Activated T-helper 1 cell treated with anti-CD3 and anti-CD28 coated beads, Interleukin-2, amount 50 U/mL, for 16 hours (primary cell): Measurements from ENCODE around the gene STK17B.

Experiments used
- DNase-seq, 2 donors: peaks; one replicate each; pipeline ENCODE4 v3.0.0-alpha.2; 2020; ENCODE audit warnings: low read depth in 1 of 2, low spot score in 1 of 2

STK17B gene

DNA sequence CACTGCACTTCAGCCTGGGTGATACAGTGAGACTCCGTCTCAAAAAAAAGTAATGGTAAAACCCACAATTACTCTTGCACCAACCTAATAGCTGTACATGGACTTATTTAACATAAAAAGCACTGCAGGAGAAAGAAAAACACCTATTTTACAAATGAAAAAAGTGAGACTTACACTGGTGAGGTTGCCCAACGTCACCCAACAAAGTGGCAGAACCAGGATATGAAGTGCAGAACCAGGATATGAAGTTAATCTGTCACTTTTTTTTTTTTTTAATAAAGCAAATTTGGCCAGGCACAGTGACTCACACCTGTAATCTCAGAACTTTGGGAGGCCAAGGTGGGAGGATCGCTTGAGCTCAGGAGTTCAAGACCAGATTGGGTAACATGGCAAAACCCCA, 13.5 kb upstream of the STK17B start:
- DNase-seq = no peak

- no peak for DNase-seq
Observed at GRCh38 chr2:196183528-196184231, 12.3 kb upstream of the STK17B start.

- no peak for DNase-seq
Observed at GRCh38 chr2:196183172-196183473, 11.7 kb upstream of the STK17B start.

- DNase-seq = no peak
Observed at GRCh38 chr2:196182439-196183171, 11.2 kb upstream of the STK17B start.

- no peak for DNase-seq
Observed at GRCh38 chr2:196181484-196181883, 10.1 kb upstream of the STK17B start.

- no peak for DNase-seq
Observed at GRCh38 chr2:196177124-196177523, 5.7 kb upstream of the STK17B start.

- peak; percentile 57 to 73 for DNase-seq
Observed at GRCh38 chr2:196176142-196176738, 4.9 kb upstream of the STK17B start.

DNA sequence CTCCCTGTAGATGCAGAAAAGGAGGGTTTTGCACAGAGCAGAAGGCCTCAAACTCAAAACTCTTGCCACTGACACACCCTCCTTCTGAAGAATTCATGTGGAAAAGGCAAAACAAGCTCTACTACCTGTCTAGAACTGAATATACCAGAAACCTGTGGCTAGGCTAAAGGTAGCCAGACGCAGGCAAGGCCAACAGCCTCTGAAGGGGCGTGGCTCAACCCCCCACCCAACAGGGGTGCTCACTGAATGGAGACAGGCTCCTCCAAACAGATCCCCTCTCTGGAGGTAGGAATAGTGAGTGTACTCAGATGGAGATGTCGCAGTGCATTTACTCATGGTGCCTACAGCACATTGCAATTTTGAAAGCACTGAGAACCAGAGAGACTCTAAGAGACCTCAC, 3.0 kb upstream of the STK17B start:
- DNase-seq = no peak

DNA sequence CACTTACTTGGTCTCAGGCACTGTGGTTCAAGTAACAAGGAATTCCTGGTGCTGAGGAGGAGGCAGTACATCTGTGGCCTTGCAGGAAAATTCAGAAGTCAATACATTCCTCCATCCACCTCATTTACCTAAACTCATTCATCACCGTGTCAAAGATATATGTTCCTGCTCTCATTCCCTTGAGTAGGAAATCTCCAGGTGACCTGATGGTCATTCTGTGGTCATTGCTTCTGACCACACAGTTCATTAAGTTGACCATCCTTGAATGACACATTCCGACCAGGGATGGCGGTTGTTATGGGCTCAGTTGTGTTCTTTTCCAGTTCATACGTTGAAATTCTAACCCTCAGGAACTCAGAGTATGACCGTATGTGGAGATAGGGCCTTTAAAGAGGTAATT, 2.1 kb upstream of the STK17B start:
- DNase-seq = no peak

DNA sequence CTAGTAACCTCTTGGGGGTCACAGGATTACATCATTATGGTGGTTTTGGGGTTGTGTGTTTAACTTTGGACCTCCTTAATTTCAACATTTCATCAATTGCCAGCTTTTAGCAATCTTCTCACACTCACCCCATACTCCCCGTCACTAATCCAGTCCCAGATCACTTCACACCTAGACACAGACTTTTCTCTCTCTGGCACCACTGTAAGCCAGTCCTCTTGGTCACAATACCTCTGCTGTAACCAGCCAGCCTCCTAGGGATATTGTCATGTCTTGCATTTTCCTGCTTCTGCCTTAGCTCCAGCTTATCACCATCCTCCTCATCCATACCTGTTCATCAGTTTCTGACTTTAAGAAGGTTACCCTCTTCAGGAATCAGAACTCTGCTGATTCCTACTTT, 1.6 kb upstream of the STK17B start:
- no peak for DNase-seq

- no peak for DNase-seq
Observed at GRCh38 chr2:196171946-196172345, 568 bp upstream of the STK17B start.

GRCh38 chr2:196170606-196171247, 651 bp downstream of the STK17B start:
- no peak for DNase-seq

DNA sequence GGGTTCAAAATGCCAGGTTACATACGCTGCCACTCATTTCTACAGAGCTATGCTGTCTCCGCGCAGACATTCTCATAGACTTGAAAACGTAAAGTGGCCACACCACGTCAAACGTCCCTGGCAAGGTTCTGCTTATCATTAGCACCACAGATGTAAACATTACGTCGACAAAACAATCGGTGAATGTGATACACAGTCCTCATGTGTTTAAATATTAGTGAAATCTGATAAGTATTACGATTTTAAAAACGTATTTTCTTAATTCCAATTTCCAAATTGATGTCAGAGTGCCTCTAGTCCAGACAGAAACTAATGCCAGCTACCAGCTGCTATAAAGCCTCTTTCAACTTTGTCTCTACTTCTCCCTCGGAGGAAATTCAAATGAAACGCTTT, 1.2 kb downstream of the STK17B start:
- DNase-seq = no peak

GRCh38 chr2:196169516-196169915, 1.9 kb downstream of the STK17B start:
- DNase-seq = no peak

DNA sequence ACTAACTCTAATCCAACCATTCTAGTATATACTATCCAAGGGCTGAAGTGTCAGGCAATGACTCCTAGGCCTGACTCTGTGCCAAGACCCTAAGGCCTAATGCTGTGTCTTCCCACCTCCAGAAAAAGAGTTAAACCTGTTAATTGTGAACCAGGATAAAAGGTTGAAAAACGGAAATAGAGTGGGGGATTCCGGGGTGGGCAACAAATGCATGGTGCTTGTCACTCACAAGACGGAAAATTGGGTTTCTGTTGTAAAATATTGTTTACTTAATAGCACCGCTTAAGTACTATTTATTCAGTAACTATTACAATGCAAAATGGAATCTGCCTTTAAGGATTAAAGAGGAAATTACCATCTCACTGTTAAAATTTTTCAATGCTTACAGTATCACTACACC, 3.2 kb downstream of the STK17B start:
- no peak for DNase-seq

DNA sequence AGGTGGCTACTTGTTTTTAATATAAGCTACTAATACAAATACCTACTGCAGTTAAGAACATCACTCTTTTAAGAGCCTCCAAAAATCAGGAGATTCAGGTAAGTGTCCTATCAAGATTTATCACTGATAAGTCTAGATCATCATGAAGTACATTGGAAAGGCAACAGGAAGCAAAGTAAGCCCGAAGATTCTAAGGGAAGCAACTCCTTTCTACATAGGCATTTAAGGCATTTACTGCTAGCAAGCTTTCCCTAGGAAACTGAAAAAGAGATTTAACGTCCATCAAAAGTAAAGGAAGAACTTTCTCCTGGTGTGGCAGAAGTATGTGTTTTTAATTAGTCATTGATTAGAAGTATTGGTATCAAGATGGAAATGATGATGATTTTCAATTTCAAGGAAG, 3.7 kb downstream of the STK17B start:
- no peak for DNase-seq

DNA sequence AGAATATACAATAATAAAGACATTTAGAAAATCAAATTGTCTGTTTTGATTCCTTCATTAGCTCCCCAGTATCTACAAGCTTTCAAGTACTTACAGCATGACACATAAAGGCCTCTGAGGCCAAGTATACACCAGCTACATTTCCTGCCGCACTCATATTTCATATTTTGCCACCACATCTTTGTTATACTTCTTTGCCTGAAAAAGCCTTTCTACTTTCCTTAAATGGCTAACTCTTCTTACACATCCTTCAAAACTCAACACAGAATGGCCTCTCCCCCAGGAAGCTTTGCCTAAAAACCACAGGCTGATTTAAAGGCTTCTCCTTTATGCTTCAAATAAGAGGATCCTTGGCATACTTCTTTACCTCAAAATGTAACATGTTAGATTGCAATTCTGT, 4.5 kb downstream of the STK17B start:
- DNase-seq = no peak

DNA sequence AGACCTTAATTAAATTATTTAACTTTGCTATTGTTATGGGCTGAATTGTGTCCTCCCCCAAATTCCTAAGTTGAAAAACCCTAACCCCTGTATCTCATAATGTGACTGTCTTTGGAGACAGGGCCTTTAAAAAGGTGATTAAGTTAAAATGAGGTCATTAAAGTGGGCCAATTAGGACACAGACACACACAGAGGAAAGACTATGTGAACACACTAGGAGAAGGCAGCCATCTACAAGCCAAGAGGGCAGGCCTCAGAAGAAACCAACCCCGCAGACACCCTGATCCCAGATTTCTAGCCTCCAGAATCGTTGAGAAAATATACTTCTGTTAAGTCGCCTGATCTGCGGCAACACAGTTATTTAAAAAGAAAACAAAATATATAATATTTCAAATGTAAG, 6.4 kb downstream of the STK17B start:
- no peak for DNase-seq

- DNase-seq = no peak
Observed at GRCh38 chr2:196163285-196163684, 8.1 kb downstream of the STK17B start.

- no peak for DNase-seq
Observed at GRCh38 chr2:196162586-196163175, 8.7 kb downstream of the STK17B start.

- DNase-seq = no peak
Observed at GRCh38 chr2:196160946-196161345, 10.4 kb downstream of the STK17B start.

- peak in 1 of 2 donors; percentile 41 for DNase-seq
Observed at GRCh38 chr2:196160101-196160500, 11.3 kb downstream of the STK17B start.
